GM12892 (cell line): ENCODE results near the gene PRSS22.

Source experiments
- DNase-seq: peaks from one replicate; pipeline ENCODE4 v3.0.0; 2011; ENCODE audit not compliant: insufficient read length
- FAIRE-seq: peaks from 2 replicates; lab custom pipeline; 2011; peaks lifted over from hg19 to GRCh38; lab: Jason Lieb, UNC
- POLR2A ChIP-seq: IDR thresholded peaks from 2 replicates; pipeline ENCODE4 v1.6.1; 2011; ENCODE audit warnings: low read depth, low read length, control low read depth
- POLR2AphosphoS5 ChIP-seq: IDR thresholded peaks from 2 replicates; pipeline ENCODE4 v1.6.1; 2011; ENCODE audit warnings: low read depth, low read length, control low read depth
- TAF1 ChIP-seq: IDR thresholded peaks from 2 replicates; pipeline ENCODE4 v1.6.1; 2011; ENCODE audit warnings: low read depth, mild to moderate bottlenecking, control low read depth, low read length, borderline replicate concordance

PRSS22 gene

GRCh38 chr16:2874912-2875362, 17.0 kb upstream of the PRSS22 start:
- TF ChIP-seq TAF1 (no peak), POLR2AphosphoS5 (no peak), POLR2A (no peak)
- peak; percentile 88 for FAIRE-seq
- peak; percentile 74 for DNase-seq

- FAIRE-seq: no peak
- no peak for DNase-seq
- no peak for TF ChIP-seq POLR2AphosphoS5
- no peak for TF ChIP-seq TAF1
- no peak for TF ChIP-seq POLR2A
These were observed 16.3 kb upstream of the PRSS22 start for GRCh38 chr16:2874032-2874911.

- TF ChIP-seq TAF1 (no peak), POLR2A (no peak), POLR2AphosphoS5 (no peak)
- no peak for FAIRE-seq
These were observed 14.0 kb upstream of the PRSS22 start for GRCh38 chr16:2871926-2872325.

GRCh38 chr16:2867987-2868789, 10.2 kb upstream of the PRSS22 start:
- DNase-seq: peak; percentile 98
- TF ChIP-seq POLR2A (peak; percentile 86), POLR2AphosphoS5 (peak; percentile 64; the same call in 1 of the 2 replicates), TAF1 (peak; percentile 87)
- peak; percentile 89 for FAIRE-seq

More at GRCh38 chr16:2871926-2872325, 14.0 kb upstream of the PRSS22 start:
- no peak for DNase-seq

GRCh38 chr16:2867661-2867986, 9.7 kb upstream of the PRSS22 start:
- FAIRE-seq: no peak
- no peak for DNase-seq
- no peak for TF ChIP-seq TAF1
- no peak for TF ChIP-seq POLR2AphosphoS5
- no peak for TF ChIP-seq POLR2A

GRCh38 chr16:2866431-2866830, 8.5 kb upstream of the PRSS22 start:
- no peak for FAIRE-seq
- no peak for DNase-seq
- no peak for TF ChIP-seq POLR2A
- no peak for TF ChIP-seq TAF1
- no peak for TF ChIP-seq POLR2AphosphoS5

GRCh38 chr16:2865651-2866050, 7.7 kb upstream of the PRSS22 start:
- FAIRE-seq (no peak), DNase-seq (no peak)

GRCh38 chr16:2860826-2861567, 3.0 kb upstream of the PRSS22 start:
- FAIRE-seq: no peak
- TF ChIP-seq POLR2A: no peak
- no peak for DNase-seq

More at GRCh38 chr16:2865651-2866050, 7.7 kb upstream of the PRSS22 start:
- TF ChIP-seq TAF1 (no peak), POLR2AphosphoS5 (no peak), POLR2A (no peak)

GRCh38 chr16:2859686-2860265, 1.8 kb upstream of the PRSS22 start:
- no peak for FAIRE-seq
- no peak for TF ChIP-seq POLR2A
- TF ChIP-seq TAF1: no peak
- TF ChIP-seq POLR2AphosphoS5: no peak
- DNase-seq: no peak

- DNase-seq: no peak
- TF ChIP-seq TAF1 (no peak), POLR2A (no peak), POLR2AphosphoS5 (no peak)
- FAIRE-seq: no peak
These were observed 465 bp upstream of the PRSS22 start for GRCh38 chr16:2858245-2859025.
